Measurements from ENCODE around the gene ARSD.

ARSD gene

DNA sequence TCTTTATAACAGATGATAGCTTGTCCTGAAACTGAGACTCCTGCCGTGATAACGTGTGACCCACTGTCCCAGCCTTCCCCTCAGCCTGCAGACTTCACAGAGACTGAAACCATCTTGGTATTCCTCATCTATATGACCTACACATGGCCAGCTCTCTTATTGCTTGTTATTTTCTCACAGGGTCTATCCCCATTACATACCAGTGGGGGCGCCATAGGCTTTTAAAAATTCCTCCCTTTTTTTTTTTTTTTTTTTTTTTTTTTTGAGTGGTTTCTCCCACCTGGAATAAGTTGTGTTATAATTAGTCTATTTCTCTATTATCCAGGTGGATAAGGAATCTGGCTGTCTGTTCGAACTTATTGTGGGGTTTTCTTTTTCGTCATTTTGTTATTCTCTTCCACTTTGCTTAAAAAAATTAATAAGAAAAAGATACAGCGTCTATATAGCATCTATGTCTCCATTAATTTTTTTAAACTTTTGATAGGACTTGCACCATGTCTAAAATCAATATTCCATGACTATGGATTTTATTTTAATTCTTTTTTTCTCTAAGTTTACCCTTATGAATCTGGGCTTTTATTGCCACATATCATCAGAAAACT lies 53.2 kb downstream of the ARSD start:
- DNase-seq (ENCODE audit: low read depth), result peak; percentile 20
- no peak overlapping the region for H3K4me3 ChIP-seq (ENCODE audit: low read depth, low read length)
- TF ChIP-seq MAX (IDR thresholded peaks at IDR 0.05; ENCODE audit: low read depth, low read length), result no peak
- TF ChIP-seq, protein P1, sequence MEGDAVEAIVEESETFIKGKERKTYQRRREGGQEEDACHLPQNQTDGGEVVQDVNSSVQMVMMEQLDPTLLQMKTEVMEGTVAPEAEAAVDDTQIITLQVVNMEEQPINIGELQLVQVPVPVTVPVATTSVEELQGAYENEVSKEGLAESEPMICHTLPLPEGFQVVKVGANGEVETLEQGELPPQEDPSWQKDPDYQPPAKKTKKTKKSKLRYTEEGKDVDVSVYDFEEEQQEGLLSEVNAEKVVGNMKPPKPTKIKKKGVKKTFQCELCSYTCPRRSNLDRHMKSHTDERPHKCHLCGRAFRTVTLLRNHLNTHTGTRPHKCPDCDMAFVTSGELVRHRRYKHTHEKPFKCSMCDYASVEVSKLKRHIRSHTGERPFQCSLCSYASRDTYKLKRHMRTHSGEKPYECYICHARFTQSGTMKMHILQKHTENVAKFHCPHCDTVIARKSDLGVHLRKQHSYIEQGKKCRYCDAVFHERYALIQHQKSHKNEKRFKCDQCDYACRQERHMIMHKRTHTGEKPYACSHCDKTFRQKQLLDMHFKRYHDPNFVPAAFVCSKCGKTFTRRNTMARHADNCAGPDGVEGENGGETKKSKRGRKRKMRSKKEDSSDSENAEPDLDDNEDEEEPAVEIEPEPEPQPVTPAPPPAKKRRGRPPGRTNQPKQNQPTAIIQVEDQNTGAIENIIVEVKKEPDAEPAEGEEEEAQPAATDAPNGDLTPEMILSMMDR (IDR thresholded peaks at IDR 0.05; ENCODE audit: low read depth, low read length), result peak; percentile 18

DNA sequence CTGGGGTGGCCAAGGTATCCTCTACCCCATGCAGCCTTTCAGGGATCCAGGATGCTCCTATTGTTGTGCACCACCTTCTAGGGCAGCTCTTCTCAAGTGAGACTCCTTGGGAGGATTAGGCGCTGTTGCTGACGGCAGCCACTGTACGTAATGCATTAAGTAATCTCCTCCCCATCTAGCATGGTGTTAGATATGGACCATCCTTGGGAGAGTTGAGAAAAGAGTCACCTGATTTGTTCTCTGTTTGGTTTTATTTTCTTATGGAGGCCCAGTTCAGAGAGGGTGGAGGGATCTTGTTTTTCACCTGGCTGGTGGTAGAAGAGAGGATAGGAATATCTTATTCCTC lies 54.0 kb downstream of the ARSD start:
- H3K4me3 ChIP-seq (ENCODE audit: low read depth, low read length), result no peak overlapping the region
- DNase-seq (ENCODE audit: low read depth), result no peak
- TF ChIP-seq POLR2A (IDR thresholded peaks at IDR 0.05; ENCODE audit: extremely low read depth, insufficient read length) (no peak), MYC (IDR thresholded peaks at IDR 0.05; ENCODE audit: low read depth, low read length) (no peak), MAX (IDR thresholded peaks at IDR 0.05; ENCODE audit: low read depth, low read length) (no peak)
- TF ChIP-seq, protein P1 (IDR thresholded peaks at IDR 0.05; ENCODE audit: low read depth, low read length), result no peak

DNA sequence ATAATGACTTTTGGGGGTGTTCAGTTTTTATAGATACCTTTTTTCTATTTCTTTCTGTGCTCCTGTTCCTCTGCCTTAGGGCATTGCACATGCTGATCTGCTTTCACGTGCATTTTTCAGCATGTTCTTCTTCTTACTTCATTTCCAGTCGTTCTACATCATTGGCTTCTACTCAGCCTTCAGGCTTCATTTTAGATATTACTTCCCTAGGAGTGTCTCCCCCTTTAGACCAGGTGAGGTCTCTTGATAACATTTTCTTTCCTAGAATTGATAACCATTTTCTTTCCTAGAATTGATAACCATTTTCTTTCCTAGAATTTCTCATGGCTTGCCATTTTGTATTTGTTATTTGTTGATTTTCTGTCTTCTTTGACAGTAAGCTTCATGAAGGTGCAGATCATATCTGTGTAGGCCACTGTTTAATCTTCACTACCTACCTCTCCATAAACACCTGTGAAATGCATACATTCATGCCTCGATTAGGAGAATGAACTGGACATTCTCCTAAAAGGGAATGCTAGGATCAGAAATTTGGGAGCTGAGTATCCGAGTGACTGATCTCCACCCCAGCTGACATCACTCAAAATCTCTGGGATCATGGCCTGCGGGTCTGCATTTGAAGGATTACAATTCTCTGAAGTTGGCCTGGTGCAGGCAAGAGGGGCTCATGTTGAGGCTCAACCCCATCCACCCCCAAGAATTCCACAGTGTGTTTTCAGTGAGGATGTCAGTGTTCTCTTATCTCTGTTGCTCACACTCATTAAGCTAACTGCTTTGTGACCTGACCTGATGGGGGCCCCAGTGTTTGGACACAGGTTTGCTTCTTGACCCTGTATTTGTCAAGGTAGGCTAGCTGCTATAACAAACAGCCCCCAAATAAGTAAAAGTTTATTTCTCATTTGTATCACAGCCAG lies 54.7 kb downstream of the ARSD start:
- TF ChIP-seq, protein P1 (IDR thresholded peaks at IDR 0.05; ENCODE audit: low read depth, low read length), result no peak
- TF ChIP-seq MYC (IDR thresholded peaks at IDR 0.05; ENCODE audit: low read depth, low read length) (no peak), MAX (IDR thresholded peaks at IDR 0.05; ENCODE audit: low read depth, low read length) (no peak), POLR2A (IDR thresholded peaks at IDR 0.05; ENCODE audit: extremely low read depth, insufficient read length) (no peak)
- no peak overlapping the region for H3K4me3 ChIP-seq (ENCODE audit: low read depth, low read length)
- no peak for DNase-seq (ENCODE audit: low read depth)

GRCh38 chrX:2872671-2873277 lies 56.4 kb downstream of the ARSD start:
- H3K4me3 ChIP-seq (ENCODE audit: low read depth, low read length), result no peak overlapping the region
- no peak for DNase-seq (ENCODE audit: low read depth)
- TF ChIP-seq POLR2A (IDR thresholded peaks at IDR 0.05; ENCODE audit: extremely low read depth, insufficient read length) (no peak), MYC (IDR thresholded peaks at IDR 0.05; ENCODE audit: low read depth, low read length) (no peak), MAX (IDR thresholded peaks at IDR 0.05; ENCODE audit: low read depth, low read length) (no peak)
- TF ChIP-seq, protein P1 (IDR thresholded peaks at IDR 0.05; ENCODE audit: low read depth, low read length), result no peak

- no peak for DNase-seq (ENCODE audit: low read depth)
- H3K4me3 ChIP-seq (ENCODE audit: low read depth, low read length), result no peak overlapping the region
- TF ChIP-seq POLR2A (IDR thresholded peaks at IDR 0.05; ENCODE audit: extremely low read depth, insufficient read length) (no peak), MYC (IDR thresholded peaks at IDR 0.05; ENCODE audit: low read depth, low read length) (no peak), MAX (IDR thresholded peaks at IDR 0.05; ENCODE audit: low read depth, low read length) (no peak)
- TF ChIP-seq, protein P1 (IDR thresholded peaks at IDR 0.05; ENCODE audit: low read depth, low read length), result no peak
These were observed 57.3 kb downstream of the ARSD start for GRCh38 chrX:2871831-2872230.
